CD4-positive, alpha-beta T cell treated with Interleukin-2 at 100 ng/mL for 4 hours (primary cell): ENCODE data around the gene STX1A.

Source experiments
- DNase-seq: peaks from one replicate; pipeline ENCODE4 v3.0.0-alpha.2; 2020; ENCODE audit warnings: low spot score

The STX1A gene

GRCh38 chr7:73718905-73719805 lies at the start of gene STX1A:
Gene STX1A (minus strand): TSS chr7:73719669. CDS start chr7:73719631, 38 bp downstream.
- DNase-seq = peak; percentile 67

GRCh38 chr7:73768641-73769480 lies 49.4 kb upstream of the STX1A start:
- DNase-seq = no peak

GRCh38 chr7:73766556-73767229 lies 47.2 kb upstream of the STX1A start:
- DNase-seq = no peak

GRCh38 chr7:73762659-73762999 lies 43.2 kb upstream of the STX1A start:
- no peak for DNase-seq

GRCh38 chr7:73761854-73762658 lies 42.6 kb upstream of the STX1A start:
- no peak for DNase-seq

GRCh38 chr7:73758581-73759138 lies 39.2 kb upstream of the STX1A start:
- no peak for DNase-seq

- no peak for DNase-seq
These were observed 30.7 kb upstream of the STX1A start for GRCh38 chr7:73749931-73750776.

- no peak for DNase-seq
These were observed 26.9 kb upstream of the STX1A start for GRCh38 chr7:73746378-73746777.

GRCh38 chr7:73742753-73743641 lies 23.5 kb upstream of the STX1A start:
- no peak for DNase-seq

- no peak for DNase-seq
These were observed 22.9 kb upstream of the STX1A start for GRCh38 chr7:73742338-73742752.

GRCh38 chr7:73741600-73741999 lies 22.1 kb upstream of the STX1A start:
- no peak for DNase-seq

- no peak for DNase-seq
These were observed 21.3 kb upstream of the STX1A start for GRCh38 chr7:73740771-73741170.

GRCh38 chr7:73740212-73740611 lies 20.7 kb upstream of the STX1A start:
- no peak for DNase-seq

GRCh38 chr7:73739387-73739767 lies 19.9 kb upstream of the STX1A start:
- no peak for DNase-seq

- peak; percentile 98 for DNase-seq
These were observed 19.3 kb upstream of the STX1A start, which contains the start of gene ABHD11 for GRCh38 chr7:73738612-73739386. Gene ABHD11 (minus strand): TSS chr7:73738802. CDS start chr7:73738770, 32 bp downstream.

- peak; percentile 55 for DNase-seq
These were observed 18.7 kb upstream of the STX1A start for GRCh38 chr7:73738220-73738611.

- no peak for DNase-seq
These were observed 18.2 kb upstream of the STX1A start for GRCh38 chr7:73737491-73738219.

- no peak for DNase-seq
These were observed 17.4 kb upstream of the STX1A start for GRCh38 chr7:73736885-73737284.
